Measurements from ENCODE around the gene DLL1.

DNA sequence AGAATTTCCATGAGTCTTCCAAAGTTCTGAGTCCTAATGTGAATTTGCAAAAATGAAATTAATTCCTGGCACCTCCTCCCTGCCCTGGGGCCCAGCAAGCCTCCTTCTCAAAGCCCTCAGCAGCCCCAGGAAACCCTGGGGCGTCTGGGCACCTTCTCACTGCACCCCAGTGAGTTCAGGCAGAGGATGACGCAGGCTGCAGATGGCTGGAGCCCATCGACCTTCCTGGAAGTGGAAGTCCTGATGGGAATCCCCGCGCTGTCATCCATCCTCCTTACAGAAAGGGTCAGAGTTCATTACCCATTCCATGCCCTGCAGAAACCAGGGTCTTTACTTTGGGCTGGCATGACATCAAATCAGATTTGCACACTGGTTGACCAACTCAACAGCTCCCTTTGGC, 31.6 kb downstream of the DLL1 start:
- TF ChIP-seq, protein P1, sequence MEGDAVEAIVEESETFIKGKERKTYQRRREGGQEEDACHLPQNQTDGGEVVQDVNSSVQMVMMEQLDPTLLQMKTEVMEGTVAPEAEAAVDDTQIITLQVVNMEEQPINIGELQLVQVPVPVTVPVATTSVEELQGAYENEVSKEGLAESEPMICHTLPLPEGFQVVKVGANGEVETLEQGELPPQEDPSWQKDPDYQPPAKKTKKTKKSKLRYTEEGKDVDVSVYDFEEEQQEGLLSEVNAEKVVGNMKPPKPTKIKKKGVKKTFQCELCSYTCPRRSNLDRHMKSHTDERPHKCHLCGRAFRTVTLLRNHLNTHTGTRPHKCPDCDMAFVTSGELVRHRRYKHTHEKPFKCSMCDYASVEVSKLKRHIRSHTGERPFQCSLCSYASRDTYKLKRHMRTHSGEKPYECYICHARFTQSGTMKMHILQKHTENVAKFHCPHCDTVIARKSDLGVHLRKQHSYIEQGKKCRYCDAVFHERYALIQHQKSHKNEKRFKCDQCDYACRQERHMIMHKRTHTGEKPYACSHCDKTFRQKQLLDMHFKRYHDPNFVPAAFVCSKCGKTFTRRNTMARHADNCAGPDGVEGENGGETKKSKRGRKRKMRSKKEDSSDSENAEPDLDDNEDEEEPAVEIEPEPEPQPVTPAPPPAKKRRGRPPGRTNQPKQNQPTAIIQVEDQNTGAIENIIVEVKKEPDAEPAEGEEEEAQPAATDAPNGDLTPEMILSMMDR (IDR thresholded peaks at IDR 0.05) = no peak
- no peak for TF ChIP-seq POLR2A (IDR thresholded peaks at IDR 0.05)
